CD4-positive, alpha-beta T cell treated with Interleukin-17A for 4 hours (primary cell): ENCODE results near the gene TMEM178A.
"Not testable (repeated sequence)": the region's sequence is repeated elsewhere in the genome, so short reads cannot be mapped to it uniquely, and the experiment has no call there.

Source experiments
- DNase-seq: peaks from one replicate; pipeline ENCODE4 v3.0.0-alpha.2; 2020; ENCODE audit warnings: mixed read lengths

TMEM178A gene

GRCh38 chr2:39718483-39718882 lies 52.8 kb downstream of the TMEM178A start:
- no peak for DNase-seq

DNA sequence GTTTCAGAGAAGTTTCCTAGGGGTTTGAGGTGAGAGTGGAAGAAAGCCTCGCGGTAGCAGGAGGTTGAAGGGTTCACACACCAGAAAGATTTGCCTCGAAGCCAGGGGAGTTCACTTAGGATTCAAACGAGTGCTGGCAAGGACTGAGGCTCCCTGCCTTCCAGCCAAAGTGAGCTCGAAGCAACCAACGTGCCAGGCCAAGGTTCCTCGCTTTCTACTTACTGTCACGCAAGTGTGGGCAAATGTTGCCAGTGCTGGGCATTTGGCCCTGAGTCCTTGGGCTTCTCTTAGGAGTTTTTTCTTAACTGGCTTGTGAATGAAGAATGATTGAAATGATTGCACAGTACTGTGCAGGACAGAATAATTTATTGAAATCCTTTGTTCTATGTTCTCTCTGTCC lies 53.6 kb downstream of the TMEM178A start:
- no peak for DNase-seq

- no peak for DNase-seq
Observed at GRCh38 chr2:39720970-39721369, 55.3 kb downstream of the TMEM178A start.

DNA sequence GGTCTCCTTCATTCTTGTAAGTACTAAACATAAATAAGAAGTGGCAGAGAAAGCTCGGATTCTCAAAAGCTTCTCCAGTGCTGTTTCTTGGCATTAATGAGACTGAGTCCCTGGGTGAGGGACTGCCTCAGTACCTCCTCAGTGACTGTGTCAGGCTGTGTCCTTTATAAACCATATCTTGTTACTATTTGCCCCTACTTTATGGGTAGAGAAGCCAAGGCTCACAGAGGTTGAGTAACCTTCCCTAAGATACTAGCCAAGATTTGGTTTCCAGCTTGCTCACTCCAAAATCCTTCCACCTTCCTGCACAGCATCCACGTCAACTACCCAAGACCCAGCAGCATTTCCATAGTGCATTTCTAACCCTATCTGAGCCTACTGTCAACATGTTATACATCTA lies 57.8 kb downstream of the TMEM178A start:
- no peak for DNase-seq

DNA sequence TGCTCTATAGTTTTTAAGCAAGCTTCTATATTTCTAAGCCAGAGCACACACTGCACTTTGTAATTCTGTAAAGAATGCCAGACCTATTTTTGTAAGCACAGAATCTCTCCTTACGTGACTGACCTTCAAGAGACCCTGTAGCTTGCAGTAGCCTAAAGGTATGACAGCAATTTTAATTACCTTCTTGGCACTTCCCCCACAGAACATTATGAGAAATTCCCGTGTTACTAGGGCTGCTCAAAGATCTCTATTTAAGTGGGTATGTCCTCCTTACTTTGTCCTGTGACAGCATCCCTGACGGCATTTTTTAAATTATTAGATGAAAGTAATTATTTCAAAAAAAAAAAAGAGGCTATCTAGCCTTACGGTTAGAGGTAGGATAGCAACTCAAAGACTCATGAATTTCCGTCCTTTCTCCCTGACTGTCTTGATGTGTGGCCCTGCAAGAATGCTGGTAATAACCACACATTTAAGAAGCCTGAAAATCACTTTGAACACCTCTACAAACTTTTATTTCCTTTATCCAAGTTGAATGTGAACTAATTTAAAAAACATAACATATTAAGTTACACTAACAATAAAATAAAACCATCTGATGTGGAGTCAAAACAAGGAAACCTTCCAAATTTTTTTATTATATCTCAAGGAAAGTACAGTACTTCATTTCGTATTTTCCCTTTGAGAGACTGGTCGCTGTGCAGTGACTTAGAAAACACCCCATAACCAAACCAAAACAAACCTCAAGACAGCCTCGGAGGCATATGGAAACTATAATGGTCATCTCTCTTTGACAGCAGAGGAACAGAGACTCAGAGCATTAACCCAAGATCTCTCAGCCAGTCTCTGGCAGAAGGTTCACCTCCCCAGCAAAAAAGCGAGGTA lies 58.5 kb downstream of the TMEM178A start:
- DNase-seq: no peak

GRCh38 chr2:39724828-39725144 lies 59.1 kb downstream of the TMEM178A start:
- no peak for DNase-seq

- DNase-seq: no peak
Observed at GRCh38 chr2:39725401-39725800, 59.7 kb downstream of the TMEM178A start.

- not testable (repeated sequence) for DNase-seq
Observed at GRCh38 chr2:39728085-39728484, 62.4 kb downstream of the TMEM178A start.

GRCh38 chr2:39728941-39729351 lies 63.2 kb downstream of the TMEM178A start:
- DNase-seq: no peak

DNA sequence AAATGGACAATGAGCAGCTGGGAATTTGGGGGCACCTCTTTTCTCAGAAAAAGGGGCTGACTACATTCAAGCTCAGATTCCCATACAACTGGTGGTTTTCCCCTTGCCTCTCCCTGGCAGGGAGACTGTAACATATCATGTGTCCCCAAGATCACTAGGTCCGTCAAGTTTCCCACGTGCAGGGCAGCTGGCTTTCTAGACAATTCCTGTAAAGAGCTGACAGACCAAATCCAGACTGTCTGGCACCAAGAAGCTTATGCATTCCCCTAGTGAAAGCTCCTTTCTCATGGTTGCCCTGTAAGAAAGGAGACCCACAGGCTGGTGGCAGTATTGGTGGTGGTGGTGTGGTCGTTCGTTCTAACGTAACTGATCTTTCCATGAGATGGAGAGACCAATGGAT lies 64.6 kb downstream of the TMEM178A start:
- DNase-seq: no peak

DNA sequence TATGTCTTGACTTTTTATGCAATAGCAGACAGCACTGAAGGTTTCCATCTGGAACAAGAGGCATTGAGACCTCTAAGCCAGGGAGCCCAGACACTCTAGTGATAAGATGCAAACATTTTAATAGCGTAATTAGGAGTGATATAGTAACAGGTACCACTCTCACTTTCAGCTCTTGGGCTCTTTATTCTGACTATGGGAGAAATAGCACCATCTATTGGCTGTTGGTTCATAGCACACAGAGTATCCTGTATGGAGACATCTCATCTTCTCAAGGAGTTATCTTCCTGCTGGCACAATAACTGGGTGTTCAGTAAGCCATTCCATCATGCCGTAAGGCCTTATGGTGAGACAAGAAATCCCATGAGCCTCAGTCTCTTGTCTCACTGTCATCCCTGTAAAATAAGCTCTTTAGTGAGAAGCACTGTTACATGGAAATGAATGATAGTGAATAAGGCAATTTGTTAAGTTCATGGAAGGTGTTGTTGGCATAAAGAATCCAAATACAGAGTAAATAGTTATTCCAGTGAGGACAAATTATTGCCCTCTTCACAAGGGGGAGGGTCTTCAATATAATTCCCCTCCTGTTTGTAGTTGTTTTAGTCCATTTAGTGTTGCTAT lies 65.1 kb downstream of the TMEM178A start:
- DNase-seq: no peak

- no peak for DNase-seq
Observed at GRCh38 chr2:39731546-39731945, 65.8 kb downstream of the TMEM178A start.

DNA sequence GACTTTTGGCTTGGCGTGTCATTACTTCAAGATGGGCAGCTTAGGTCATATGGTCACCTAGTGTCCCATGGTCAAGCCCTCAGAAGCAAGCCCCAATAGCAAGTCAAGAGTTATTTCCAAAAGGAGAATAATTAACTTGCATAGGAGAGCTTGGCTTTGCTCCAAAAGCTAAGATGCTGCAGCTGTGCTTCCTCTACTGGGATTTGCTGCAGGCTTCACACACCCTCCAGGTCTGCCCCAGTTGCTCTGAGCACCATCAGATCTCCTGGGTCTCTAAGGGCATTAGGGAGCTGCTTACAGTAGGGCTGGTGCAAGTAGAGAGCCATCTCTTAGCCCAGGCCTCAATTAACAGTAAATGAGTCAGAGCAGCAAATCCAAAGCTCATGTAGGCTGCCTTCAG lies 66.8 kb downstream of the TMEM178A start:
- no peak for DNase-seq

GRCh38 chr2:39733070-39733674 lies 67.5 kb downstream of the TMEM178A start:
- DNase-seq: no peak

GRCh38 chr2:39734445-39734844 lies 68.7 kb downstream of the TMEM178A start:
- no peak for DNase-seq

- no peak for DNase-seq
Observed at GRCh38 chr2:39735648-39736047, 69.9 kb downstream of the TMEM178A start.

DNA sequence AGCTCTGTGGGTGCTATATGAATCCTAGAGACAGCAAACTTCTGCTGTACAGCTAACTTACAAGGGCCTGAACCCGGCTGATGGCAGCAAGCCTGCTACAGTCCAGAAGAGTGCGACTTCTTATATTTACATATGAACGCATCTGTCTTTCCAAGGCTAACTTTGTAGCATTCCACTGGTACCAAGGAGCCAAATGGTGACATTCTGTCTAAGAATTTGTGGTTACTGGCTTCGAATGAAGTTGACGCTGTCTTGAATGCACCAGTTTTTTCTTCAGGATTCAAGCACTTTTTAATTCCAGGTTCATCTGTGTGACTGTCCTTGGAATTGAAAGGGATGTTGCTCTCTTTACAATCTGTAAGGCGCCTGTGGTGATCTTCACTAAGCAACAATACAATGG lies 70.9 kb downstream of the TMEM178A start:
- no peak for DNase-seq

GRCh38 chr2:39737661-39738060 lies 71.9 kb downstream of the TMEM178A start:
- DNase-seq: no peak

GRCh38 chr2:39738936-39739335 lies 73.2 kb downstream of the TMEM178A start:
- no peak for DNase-seq

GRCh38 chr2:39739386-39739785 lies 73.7 kb downstream of the TMEM178A start:
- DNase-seq: no peak

DNA sequence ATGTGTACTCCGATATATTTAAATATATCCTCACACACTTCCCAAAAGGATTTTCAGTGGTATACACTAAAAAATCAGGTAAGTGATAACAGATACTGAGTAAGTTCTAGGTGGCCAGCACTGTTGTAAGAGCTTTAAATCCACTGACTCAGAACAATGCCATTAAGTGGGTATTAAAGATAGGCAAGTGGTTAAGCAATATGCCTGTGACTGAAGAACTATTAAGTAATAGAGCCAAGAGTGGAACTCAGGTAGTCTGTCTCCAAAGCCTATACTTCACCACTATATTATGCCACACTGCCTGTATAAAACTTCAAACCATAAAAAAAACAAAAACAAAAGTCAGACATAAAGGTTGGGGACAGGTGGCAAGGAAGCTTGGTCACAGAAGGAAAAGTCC lies 76.2 kb downstream of the TMEM178A start:
- no peak for DNase-seq

DNA sequence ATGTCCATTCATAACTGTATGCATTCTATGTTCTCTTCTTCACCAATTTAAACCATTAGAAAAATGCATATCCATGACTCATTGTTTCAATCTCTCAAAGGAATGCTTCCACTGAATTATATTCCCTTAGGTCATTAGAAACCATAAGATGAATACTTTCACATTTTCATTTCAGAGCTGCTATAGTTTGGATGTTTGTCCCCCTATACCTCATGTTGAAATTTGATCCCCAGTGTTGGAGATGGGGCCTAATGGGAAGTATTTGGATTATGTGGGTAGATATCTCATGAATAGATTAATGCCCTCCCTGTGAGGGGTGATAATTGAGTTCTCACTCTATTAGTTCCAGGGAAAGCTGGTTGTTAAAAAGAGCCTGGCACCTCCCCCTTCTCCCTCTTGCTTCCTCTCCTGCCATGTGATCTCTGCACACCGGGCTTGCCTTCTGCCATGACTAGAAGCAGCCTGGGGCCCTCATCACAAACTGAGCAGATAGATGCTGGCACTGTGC lies 77.6 kb downstream of the TMEM178A start:
- no peak for DNase-seq

DNA sequence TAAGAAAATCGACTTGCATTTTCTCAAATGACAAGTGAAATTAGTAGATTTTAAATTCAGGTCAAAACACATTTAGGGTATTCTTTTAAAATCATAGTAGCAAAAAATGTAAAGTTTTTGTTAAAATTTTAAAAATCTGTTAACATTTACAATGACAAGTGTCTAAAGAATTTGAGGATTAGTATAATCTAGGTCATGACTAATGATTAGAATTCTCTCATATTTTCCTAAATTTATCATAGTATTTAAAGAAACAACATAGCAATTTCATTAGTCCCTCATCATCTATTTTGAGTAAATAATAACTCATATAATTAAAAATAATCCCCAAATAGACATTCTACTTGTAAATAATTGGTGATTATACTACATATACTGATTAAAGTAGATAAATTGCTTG lies 89.7 kb downstream of the TMEM178A start:
- DNase-seq: no peak

DNA sequence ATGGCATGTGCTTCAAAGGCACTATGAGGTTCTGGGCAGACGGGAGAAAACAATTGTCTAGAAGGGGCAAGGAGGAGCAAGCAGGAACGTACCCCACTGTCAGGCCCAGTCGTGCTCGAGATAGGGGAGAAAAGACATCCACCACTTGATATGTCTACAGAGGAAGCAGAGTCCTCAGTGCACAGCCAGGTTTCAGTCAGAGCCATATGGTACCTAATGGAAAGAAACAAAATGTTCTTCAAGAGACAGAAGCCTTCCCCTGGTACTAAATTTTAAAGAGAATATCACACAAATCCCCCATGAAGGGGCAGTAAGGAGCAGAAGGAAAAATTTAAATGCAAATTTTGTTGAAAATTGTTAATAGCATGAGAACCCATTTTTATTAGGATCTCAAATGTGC lies 91.4 kb downstream of the TMEM178A start:
- no peak for DNase-seq
